Measurements from ENCODE around the gene ABLIM2. TPM values are rescaled to one million over a fixed set of nuclear protein-coding genes. Genes with fewer than 3 reads are reported as not detected.

The ABLIM2 gene
- total and polyA plus RNA-seq, 5 donors from 2014 or later = 0.88 to 2.0 (median 1.2) TPM

GRCh38 chr4:8000721-8001491 lies 157.7 kb downstream of the ABLIM2 start:
- Histone ChIP-seq H3K4me3 (ENCODE audit: low read depth, low read length) (no peak overlapping the region), H3K27me3 (ENCODE audit: control insufficient read depth, insufficient read depth, low read length) (no peaks in the 10 kb centered on the region), H3K27ac (ENCODE audit: insufficient read depth, low read length, poor library complexity, severe bottlenecking) (no peak overlapping the region), H3K36me3 (ENCODE audit: control insufficient read depth, insufficient read depth, low read length) (no peaks in the 10 kb centered on the region), H3K4me1 (ENCODE audit: control insufficient read depth, insufficient read depth, low read length, poor library complexity, severe bottlenecking) (no peaks in the 10 kb centered on the region), H3K9me3 (ENCODE audit: control insufficient read depth in 2 of 2, low read length in 2 of 2) (no peaks in the 10 kb centered on the region)
- Mint-ChIP-seq H3K4me1 (no peaks in the 10 kb centered on the region), H3K27me3 (no peaks in the 10 kb centered on the region), H3K9me3 (no peaks in the 10 kb centered on the region), H3K4me3 (no peak overlapping the region), H3K36me3 (no peaks in the 10 kb centered on the region), H3K27ac (no peak overlapping the region)
- DNase-seq (no peak), ATAC-seq (ENCODE audit: low read depth in 2 of 2) (no peak)

GRCh38 chr4:8000247-8000646 lies 158.4 kb downstream of the ABLIM2 start:
- DNase-seq (no peak), ATAC-seq (ENCODE audit: low read depth in 2 of 2) (no peak)
- Histone ChIP-seq H3K4me1 (ENCODE audit: control insufficient read depth, insufficient read depth, low read length, poor library complexity, severe bottlenecking) (no peaks in the 10 kb centered on the region), H3K27me3 (ENCODE audit: control insufficient read depth, insufficient read depth, low read length) (no peaks in the 10 kb centered on the region), H3K4me3 (ENCODE audit: low read depth, low read length) (no peak overlapping the region), H3K27ac (ENCODE audit: insufficient read depth, low read length, poor library complexity, severe bottlenecking) (no peak overlapping the region), H3K36me3 (ENCODE audit: control insufficient read depth, insufficient read depth, low read length) (no peaks in the 10 kb centered on the region), H3K9me3 (ENCODE audit: control insufficient read depth in 2 of 2, low read length in 2 of 2) (no peaks in the 10 kb centered on the region)
- Mint-ChIP-seq H3K36me3 (no peaks in the 10 kb centered on the region), H3K27me3 (no peaks in the 10 kb centered on the region), H3K4me3 (no peak overlapping the region), H3K4me1 (no peaks in the 10 kb centered on the region), H3K9me3 (no peaks in the 10 kb centered on the region), H3K27ac (no peak overlapping the region)

GRCh38 chr4:7999695-8000094 lies 158.9 kb downstream of the ABLIM2 start:
- Mint-ChIP-seq H3K27ac (no peak overlapping the region), H3K4me3 (no peak overlapping the region), H3K4me1 (no peaks in the 10 kb centered on the region), H3K36me3 (no peaks in the 10 kb centered on the region), H3K27me3 (no peaks in the 10 kb centered on the region), H3K9me3 (no peaks in the 10 kb centered on the region)
- Histone ChIP-seq H3K9me3 (ENCODE audit: control insufficient read depth in 2 of 2, low read length in 2 of 2) (no peaks in the 10 kb centered on the region), H3K27me3 (ENCODE audit: control insufficient read depth, insufficient read depth, low read length) (no peaks in the 10 kb centered on the region), H3K4me3 (ENCODE audit: low read depth, low read length) (no peak overlapping the region), H3K27ac (ENCODE audit: insufficient read depth, low read length, poor library complexity, severe bottlenecking) (no peak overlapping the region), H3K4me1 (ENCODE audit: control insufficient read depth, insufficient read depth, low read length, poor library complexity, severe bottlenecking) (no peaks in the 10 kb centered on the region), H3K36me3 (ENCODE audit: control insufficient read depth, insufficient read depth, low read length) (no peaks in the 10 kb centered on the region)
- no peak for DNase-seq
- no peak for ATAC-seq (ENCODE audit: low read depth in 2 of 2)

GRCh38 chr4:7999279-7999678 lies 159.3 kb downstream of the ABLIM2 start:
- Histone ChIP-seq H3K36me3 (ENCODE audit: control insufficient read depth, insufficient read depth, low read length) (no peaks in the 10 kb centered on the region), H3K4me3 (ENCODE audit: low read depth, low read length) (no peak overlapping the region), H3K9me3 (ENCODE audit: control insufficient read depth in 2 of 2, low read length in 2 of 2) (no peaks in the 10 kb centered on the region), H3K27ac (ENCODE audit: insufficient read depth, low read length, poor library complexity, severe bottlenecking) (no peak overlapping the region), H3K27me3 (ENCODE audit: control insufficient read depth, insufficient read depth, low read length) (no peaks in the 10 kb centered on the region), H3K4me1 (ENCODE audit: control insufficient read depth, insufficient read depth, low read length, poor library complexity, severe bottlenecking) (no peaks in the 10 kb centered on the region)
- ATAC-seq (ENCODE audit: low read depth in 2 of 2) (no peak), DNase-seq (no peak)
- no peaks in the 10 kb centered on the region for H3K9me3 Mint-ChIP-seq
- no peaks in the 10 kb centered on the region for H3K4me1 Mint-ChIP-seq
- H3K4me3 Mint-ChIP-seq = no peak overlapping the region
- no peaks in the 10 kb centered on the region for H3K36me3 Mint-ChIP-seq
- H3K27me3 Mint-ChIP-seq = no peaks in the 10 kb centered on the region
- no peak overlapping the region for H3K27ac Mint-ChIP-seq

- no peaks in the 10 kb centered on the region for H3K27me3 Mint-ChIP-seq
- H3K4me3 Mint-ChIP-seq = no peak overlapping the region
- H3K9me3 Mint-ChIP-seq = no peaks in the 10 kb centered on the region
- ATAC-seq (ENCODE audit: low read depth in 2 of 2) = no peak
- Histone ChIP-seq H3K27me3 (ENCODE audit: control insufficient read depth, insufficient read depth, low read length) (no peaks in the 10 kb centered on the region), H3K4me3 (ENCODE audit: low read depth, low read length) (no peak overlapping the region), H3K4me1 (ENCODE audit: control insufficient read depth, insufficient read depth, low read length, poor library complexity, severe bottlenecking) (no peaks in the 10 kb centered on the region), H3K36me3 (ENCODE audit: control insufficient read depth, insufficient read depth, low read length) (no peaks in the 10 kb centered on the region), H3K9me3 (ENCODE audit: control insufficient read depth in 2 of 2, low read length in 2 of 2) (no peaks in the 10 kb centered on the region), H3K27ac (ENCODE audit: insufficient read depth, low read length, poor library complexity, severe bottlenecking) (no peak overlapping the region)
- DNase-seq = no peak
- H3K36me3 Mint-ChIP-seq = no peaks in the 10 kb centered on the region
- no peaks in the 10 kb centered on the region for H3K4me1 Mint-ChIP-seq
- H3K27ac Mint-ChIP-seq = no peak overlapping the region
Measured at GRCh38 chr4:7998447-7998846, 160.2 kb downstream of the ABLIM2 start.

GRCh38 chr4:7995866-7996265 lies 162.7 kb downstream of the ABLIM2 start:
- ATAC-seq (ENCODE audit: low read depth in 2 of 2) (no peak), DNase-seq (no peak)
- Histone ChIP-seq H3K4me3 (ENCODE audit: low read depth, low read length) (no peak overlapping the region), H3K27ac (ENCODE audit: insufficient read depth, low read length, poor library complexity, severe bottlenecking) (no peak overlapping the region), H3K27me3 (ENCODE audit: control insufficient read depth, insufficient read depth, low read length) (no peaks in the 10 kb centered on the region), H3K9me3 (ENCODE audit: control insufficient read depth in 2 of 2, low read length in 2 of 2) (no peaks in the 10 kb centered on the region), H3K36me3 (ENCODE audit: control insufficient read depth, insufficient read depth, low read length) (no peaks in the 10 kb centered on the region), H3K4me1 (ENCODE audit: control insufficient read depth, insufficient read depth, low read length, poor library complexity, severe bottlenecking) (no peaks in the 10 kb centered on the region)
- Mint-ChIP-seq H3K36me3 (no peaks in the 10 kb centered on the region), H3K4me1 (no peaks in the 10 kb centered on the region), H3K27ac (no peak overlapping the region), H3K9me3 (peaks cover 0 to 1% (median 0%) of the 10 kb centered on the region in 7 donors), H3K27me3 (no peaks in the 10 kb centered on the region), H3K4me3 (no peak overlapping the region)

- H3K9me3 ChIP-seq (ENCODE audit: control insufficient read depth in 2 of 2, low read length in 2 of 2) = no peaks in the 10 kb centered on the region
- H3K4me1 ChIP-seq (ENCODE audit: control insufficient read depth, insufficient read depth, low read length, poor library complexity, severe bottlenecking) = no peaks in the 10 kb centered on the region
- H3K4me3 ChIP-seq (ENCODE audit: low read depth, low read length) = no peak overlapping the region
- H3K27ac Mint-ChIP-seq = no peak overlapping the region
- no peak overlapping the region for H3K4me3 Mint-ChIP-seq
- DNase-seq (no peak), ATAC-seq (ENCODE audit: low read depth in 2 of 2) (no peak)
- peaks cover 0 to 1% (median 0%) of the 10 kb centered on the region in 7 donors for H3K9me3 Mint-ChIP-seq
- H3K27me3 ChIP-seq (ENCODE audit: control insufficient read depth, insufficient read depth, low read length) = no peaks in the 10 kb centered on the region
- no peaks in the 10 kb centered on the region for H3K27me3 Mint-ChIP-seq
- H3K4me1 Mint-ChIP-seq = no peaks in the 10 kb centered on the region
- no peaks in the 10 kb centered on the region for H3K36me3 ChIP-seq (ENCODE audit: control insufficient read depth, insufficient read depth, low read length)
- H3K27ac ChIP-seq (ENCODE audit: insufficient read depth, low read length, poor library complexity, severe bottlenecking) = no peak overlapping the region
- H3K36me3 Mint-ChIP-seq = no peaks in the 10 kb centered on the region
Measured at GRCh38 chr4:7995135-7995534, 163.5 kb downstream of the ABLIM2 start.

GRCh38 chr4:7993671-7994070 lies 164.9 kb downstream of the ABLIM2 start:
- H3K27me3 ChIP-seq (ENCODE audit: control insufficient read depth, insufficient read depth, low read length) = no peaks in the 10 kb centered on the region
- no peak for ATAC-seq (ENCODE audit: low read depth in 2 of 2)
- H3K9me3 Mint-ChIP-seq = peaks cover 0 to 1% (median 0%) of the 10 kb centered on the region in 7 donors

More at GRCh38 chr4:7993671-7994070, 164.9 kb downstream of the ABLIM2 start:
- Histone ChIP-seq H3K36me3 (ENCODE audit: control insufficient read depth, insufficient read depth, low read length) (no peaks in the 10 kb centered on the region), H3K27ac (ENCODE audit: insufficient read depth, low read length, poor library complexity, severe bottlenecking) (no peak overlapping the region), H3K4me1 (ENCODE audit: control insufficient read depth, insufficient read depth, low read length, poor library complexity, severe bottlenecking) (no peaks in the 10 kb centered on the region), H3K9me3 (ENCODE audit: control insufficient read depth in 2 of 2, low read length in 2 of 2) (peaks cover 0 to 2% of the 10 kb centered on the region in 2 experiments), H3K4me3 (ENCODE audit: low read depth, low read length) (no peak overlapping the region)
- Mint-ChIP-seq H3K4me1 (no peaks in the 10 kb centered on the region), H3K4me3 (no peak overlapping the region), H3K27ac (no peak overlapping the region), H3K36me3 (no peaks in the 10 kb centered on the region), H3K27me3 (no peaks in the 10 kb centered on the region)
- DNase-seq = no peak

All from CD4-positive, CD25-positive, alpha-beta regulatory T cell (primary cell).